Heart left ventricle (tissue), 13 donors: ENCODE data around the gene WTAP.

Experiments
- CTCF ChIP-seq, 12 donors: fragments of 200-600 bp; sonication (generic) in 4 of 12; IDR thresholded peaks; one replicate each; pipeline versions ENCODE4 v1.5.0 to v1.8.0; 2018 to 2022; ENCODE audit warnings: antibody characterized with exemption in 12 of 12, mild to moderate bottlenecking in 5 of 12
- POLR2A ChIP-seq, 2 donors: fragments of 450-650 bp; IDR thresholded peaks; one replicate each; pipeline ENCODE4 v1.6.1; 2017; ENCODE audit warnings: antibody characterized with exemption in 2 of 2, mild to moderate bottlenecking in 2 of 2, moderate library complexity in 2 of 2
- donor health status: ischemic (EF 13 %, LVEDD 7.1; RV severe dilation, severe dysfunction).
- donor health status: DM: no; HTN: yes; CAD: no.
- donor health status: DM: no; HTN: no; CAD: no.
- donor health status: ischemic (EF 25% LVEDD 6.9; RV normal size, moderate dysfunction).
- donor health status: ischemic (EF 25% LVEDD 5.7; RV mildly dilated, moderate dysfunction).
- donor health status: ischemic (EF 35%, LVEDD 5.7; RV mildly dilated, moderate dysfunction).
- donor health status: nonischemic (EF 11% LVEDD 7.7; RV severe dilation, severe dysfunction).
- donor health status: DM: yes; HTN: yes; CAD: no.
- donor health status: PGD.
- donor health status: ischemic (EF 29% LVEDD 5.4; RV normal size, mild dysfunction).
- donor health status: nonischemic (EF 23%, LVEDD 6.1; RV moderate dilation, normal function).

GRCh38 chr6:159715166-159715565 lies 12.1 kb upstream of the WTAP start:
- TF ChIP-seq POLR2A (IDR thresholded peaks at IDR 0.05) (no peak), CTCF (IDR thresholded peaks at IDR 0.05) (no peak)
